ENCODE data around the gene SNX1.

GRCh38 chr15:64070965-64071851 lies 24.6 kb upstream of the SNX1 start:
- TF ChIP-seq CTCF (conservative IDR thresholded peaks at IDR 0.05; ENCODE audit: low read depth, low read length) (no peak), EZH2 (IDR thresholded peaks at IDR 0.05; ENCODE audit: borderline replicate concordance, low read depth, low read length, poor library complexity, severe bottlenecking) (no peak)

Data from A673 (cell line).